Activated CD8-positive, alpha-beta memory T cell treated with anti-CD3 and anti-CD28 coated beads for 36 hours (primary cell): ENCODE measurements around the gene RPS8. TPM values are rescaled to one million over a fixed set of nuclear protein-coding genes. Genes with fewer than 3 reads are reported as not detected.
"Not testable (repeated sequence)": the region's sequence is repeated elsewhere in the genome, so short reads cannot be mapped to it uniquely, and the experiment has no call there.

Experiments
- CTCF ChIA-PET: fragments of 350-600 bp; sonication (Branson Sonifier 250); formaldehyde crosslinking; loops from one replicate; lab custom pipeline; 2021; ENCODE audit warnings: antibody characterized with exemption; lab: Charles Lee
- POLR2A ChIA-PET: fragments of 350-600 bp; sonication (Branson Sonifier 250); formaldehyde crosslinking; loops from one replicate; lab custom pipeline; 2021; ENCODE audit warnings: antibody characterized with exemption; lab: Charles Lee
- total RNA-seq, 2 experiments: library from RNA; stranded (reverse); gene quantifications; one replicate each; pipeline ENCODE4 v1.2.3, GENCODE V29; 2021

The RPS8 gene
- total RNA-seq, 2 experiments from 2014 or later = 2,525 to 2,551 TPM

- POLR2A ChIA-PET = interaction anchor here (0.6 to 3.1 kb wide), 9 partner anchors 10 to 99 kb away, joined by 5 to 33 read pairs (median 5); partner anchors contain the start of genes PLK3, RNU5D-1 and RPS8
- CTCF ChIA-PET = interaction anchor here (1.1 to 2.6 kb wide), 8 partner anchors 11 to 102 kb away, joined by 3 to 24 read pairs (median 6); partner anchors contain the start of genes BTBD19 and PLK3
Measured at GRCh38 chr1:44820328-44821239, 45.2 kb downstream of the RPS8 start.

GRCh38 chr1:44821240-44821715 is 45.9 kb downstream of the RPS8 start:
- POLR2A ChIA-PET = interaction anchor here (1.1 to 3.1 kb wide), 8 partner anchors 10 to 99 kb away, joined by 4 to 33 read pairs (median 5); partner anchors contain the start of genes PLK3, RNU5D-1 and RPS8
- CTCF ChIA-PET = interaction anchor here (1.1 to 2.6 kb wide), 6 partner anchors 10 to 193 kb away, joined by 3 to 10 read pairs (median 4); no protein-coding TSS in a partner anchor

GRCh38 chr1:44822131-44822701 is 46.9 kb downstream of the RPS8 start:
- CTCF ChIA-PET = interaction anchor here (0.9 to 2.6 kb wide), 7 partner anchors 14 to 192 kb away, joined by 3 to 10 read pairs (median 3); no protein-coding TSS in a partner anchor
- POLR2A ChIA-PET = interaction anchor here (0.5 to 2.6 kb wide), 6 partner anchors 13 to 101 kb away, joined by 3 to 11 read pairs (median 4); partner anchors contain the start of genes PLK3 and RPS8

GRCh38 chr1:44822981-44823451 is 47.7 kb downstream of the RPS8 start:
- POLR2A ChIA-PET = interaction anchor here (0.5 to 1.5 kb wide), 3 partner anchors 14 to 101 kb away, joined by 3 to 6 read pairs (median 4); no protein-coding TSS in a partner anchor
- CTCF ChIA-PET = interaction anchor here (0.9 to 2.6 kb wide), 5 partner anchors 13 to 191 kb away, joined by 3 to 10 read pairs (median 3); no protein-coding TSS in a partner anchor

GRCh38 chr1:44824392-44824791 is 49.1 kb downstream of the RPS8 start:
- CTCF ChIA-PET = interaction anchor here (0.6 kb wide), 1 partner anchor 304 kb away, joined by 5 read pairs; no protein-coding TSS in a partner anchor
- POLR2A ChIA-PET = not testable (repeated sequence)

- ChIA-PET POLR2A (no interaction called here), CTCF (interaction anchor here (1.1 kb wide), 1 partner anchor 20 kb away, joined by 3 read pairs; no protein-coding TSS in a partner anchor)
Measured at GRCh38 chr1:44826375-44827196, 51.2 kb downstream of the RPS8 start.

GRCh38 chr1:44827197-44828002 is 52.1 kb downstream of the RPS8 start:
- CTCF ChIA-PET = interaction anchor here (0.7 kb wide), 1 partner anchor 34 kb away, joined by 3 read pairs; no protein-coding TSS in a partner anchor
- POLR2A ChIA-PET = no interaction called here

- ChIA-PET POLR2A (no interaction called here), CTCF (interaction anchor here (0.7 kb wide), 1 partner anchor 35 kb away, joined by 3 read pairs; no protein-coding TSS in a partner anchor)
Measured at GRCh38 chr1:44828003-44828651, 52.8 kb downstream of the RPS8 start.

Other genes starting within 250 kb of the RPS8 start
- gene TMEM53, start 101.1 kb upstream of the RPS8 start, total RNA-seq = 1 to 10 TPM; 2.8 to 2.9 TPM
- gene ARMH1, start 100.8 kb upstream of the RPS8 start, total RNA-seq = 10 to 100 TPM; 49.6 to 52.0 TPM
- not detected for gene RNU5D-1, start 44.4 kb upstream of the RPS8 start, total RNA-seq
- gene KIF2C, start 35.7 kb upstream of the RPS8 start, total RNA-seq = 10 to 100 TPM; 45.4 to 49.1 TPM
- gene BEST4, start 12.6 kb downstream of the RPS8 start, total RNA-seq = 1 to 10 TPM; 1.1 to 1.3 TPM
- gene PLK3, start 24.8 kb downstream of the RPS8 start, total RNA-seq = 100 to 1,000 TPM in 1 of 2 experiments, 10 to 100 TPM in 1; 96.6 to 105 TPM
- gene DYNLT4, start 31.8 kb downstream of the RPS8 start, total RNA-seq = not detected
- 1 to 10 TPM; 8.2 to 9.6 TPM for gene BTBD19, start 33.0 kb downstream of the RPS8 start, total RNA-seq
- under 1 TPM; 0.46 to 0.51 TPM for gene PTCH2, start 67.7 kb downstream of the RPS8 start, total RNA-seq
- 10 to 100 TPM; 55.4 to 56.8 TPM for gene EIF2B3, start 211.1 kb downstream of the RPS8 start, total RNA-seq
- gene HECTD3, start 235.8 kb downstream of the RPS8 start, total RNA-seq = 10 to 100 TPM; 29.9 TPM
- gene UROD, start 236.7 kb downstream of the RPS8 start, total RNA-seq = 100 to 1,000 TPM; 124 to 127 TPM